Measurements from ENCODE around the gene NOSIP.
A peak's percentile ranks its signal among the peaks of the same experiment; 100 is the strongest.

NOSIP gene

DNA sequence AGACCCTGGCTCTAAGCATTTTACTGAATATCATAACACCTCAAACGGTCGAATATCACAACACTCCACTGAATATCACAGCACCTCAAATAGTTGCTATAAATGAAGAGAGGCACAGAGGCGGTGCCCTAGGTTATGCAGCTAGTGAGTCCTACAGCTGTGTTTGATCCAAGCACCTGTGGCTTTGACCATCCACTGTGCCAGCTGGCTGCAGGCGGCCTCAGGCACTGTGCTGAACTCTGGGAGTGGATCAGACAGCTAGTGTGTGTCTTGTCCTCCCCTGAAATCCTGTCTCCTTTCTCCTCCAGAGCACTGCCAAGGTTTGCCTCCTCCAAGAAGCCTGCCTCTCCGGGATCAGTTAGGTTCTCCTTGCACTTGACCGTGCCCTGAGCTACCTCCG lies 7.3 kb downstream of the NOSIP start:
- DNase-seq (ENCODE audit: low spot score) = no peak

DNA sequence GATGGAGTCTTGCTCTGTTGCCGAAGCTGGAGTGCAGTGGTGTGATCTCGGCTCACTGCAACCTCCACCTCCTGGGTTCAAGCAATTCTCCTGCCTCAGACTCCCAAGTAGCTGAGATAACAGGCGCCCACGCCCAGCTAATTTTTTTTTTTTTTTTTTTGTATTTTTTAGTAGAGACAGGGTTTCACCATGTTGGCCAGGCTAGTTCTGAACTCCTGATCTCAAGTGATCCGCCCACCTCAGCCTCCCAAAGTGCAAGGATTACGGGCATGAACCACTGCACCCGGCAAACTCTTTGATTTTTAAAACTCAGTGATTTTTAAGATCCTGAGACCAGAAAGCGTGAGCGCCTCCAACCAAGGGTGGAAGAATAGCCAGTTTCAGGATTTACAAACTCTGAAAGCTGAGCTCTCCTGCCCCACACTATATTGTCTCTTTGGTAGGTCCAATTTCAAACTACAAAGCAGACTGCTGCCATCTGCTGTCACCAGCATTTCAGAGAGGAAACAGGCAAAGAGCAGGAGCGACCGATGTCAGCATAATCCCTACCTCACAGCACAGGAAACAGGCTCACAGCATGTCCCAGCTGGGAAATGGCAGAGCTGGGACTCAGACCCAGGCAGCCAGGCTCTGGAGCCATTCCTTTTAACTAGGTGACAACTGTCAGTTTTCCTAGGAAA lies 9.2 kb downstream of the NOSIP start:
- DNase-seq (ENCODE audit: low spot score) = no peak

DNA sequence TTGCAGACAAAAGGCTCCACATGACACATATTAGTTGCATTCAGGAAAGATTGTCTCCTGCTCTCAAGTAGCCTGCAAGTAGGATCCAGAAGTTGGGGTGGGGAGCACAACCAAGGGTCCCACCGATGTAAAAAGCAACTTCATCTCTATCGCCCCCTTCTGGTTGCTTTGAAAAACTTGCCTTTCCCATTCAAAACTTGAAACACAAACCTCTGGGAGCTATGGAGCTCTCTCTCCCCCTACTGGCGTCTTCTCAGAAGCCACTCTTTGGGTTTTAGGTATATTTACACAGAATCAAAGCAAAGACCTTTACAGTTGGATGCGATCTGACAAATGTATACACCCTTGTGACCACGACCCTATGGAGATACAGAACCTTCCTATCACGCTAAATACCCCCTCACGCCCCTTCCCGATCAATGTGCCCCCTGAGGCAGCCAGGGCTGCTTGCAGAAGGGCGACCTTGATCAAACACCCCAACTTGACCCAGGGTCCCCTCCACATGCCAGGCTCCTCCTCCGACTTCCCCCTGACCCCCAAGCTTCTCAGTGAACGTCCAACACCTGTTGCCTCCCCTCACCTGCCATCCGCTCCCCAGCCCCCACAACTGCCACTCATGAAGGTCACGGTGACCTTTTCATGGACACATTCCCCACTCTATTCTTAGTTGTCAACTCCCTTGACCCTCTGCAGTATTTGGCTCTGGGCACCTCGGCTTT lies 10.1 kb downstream of the NOSIP start:
- DNase-seq (ENCODE audit: low spot score) = peak; percentile 83

DNA sequence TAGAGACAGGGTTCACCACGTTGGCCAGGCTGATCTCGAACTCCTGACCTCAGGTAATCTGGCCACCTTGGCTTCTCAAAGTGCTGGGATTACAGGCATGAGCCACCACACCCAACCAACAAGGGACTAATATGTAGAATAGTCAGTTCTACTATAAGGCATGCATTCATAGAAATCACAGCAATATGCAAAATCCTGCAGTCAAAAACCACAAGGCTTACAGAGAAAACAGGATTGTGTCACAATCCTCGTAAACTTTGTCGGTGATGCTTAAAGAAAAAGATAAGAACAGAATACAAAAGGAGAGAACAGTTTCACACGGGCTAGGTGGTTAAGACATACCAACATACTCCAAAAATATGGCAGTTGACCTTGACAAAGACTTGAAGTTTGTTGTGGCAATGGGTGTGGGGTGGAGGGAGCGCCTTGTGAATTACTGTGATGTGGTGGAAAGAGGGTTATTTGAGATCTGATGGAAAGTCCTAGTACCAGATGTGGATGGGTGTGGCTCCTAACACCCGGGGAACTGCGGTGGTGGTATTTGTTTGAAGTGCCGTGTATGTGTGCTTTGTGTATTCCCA lies 12.4 kb downstream of the NOSIP start:
- peak; percentile 52 for DNase-seq (ENCODE audit: low spot score)

DNA sequence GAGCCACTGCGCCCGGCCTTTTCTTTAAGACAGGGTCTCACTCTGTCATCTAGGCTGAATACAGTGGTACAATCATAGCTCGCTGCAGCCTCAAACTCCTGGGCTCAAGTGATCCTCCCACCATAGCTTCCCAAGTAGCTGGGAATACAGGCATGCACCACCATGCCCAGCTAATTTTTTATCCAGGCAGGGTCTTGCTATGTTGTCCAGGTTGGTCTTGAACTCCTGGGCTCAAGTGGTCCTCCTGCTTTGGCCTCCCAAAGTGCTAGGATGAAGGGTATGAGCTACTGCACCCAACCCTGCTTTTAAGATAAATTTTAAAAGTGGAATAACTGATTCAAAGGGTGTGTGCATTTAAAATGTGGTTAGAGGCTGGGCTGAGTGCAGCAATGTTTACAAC lies 14.1 kb downstream of the NOSIP start:
- no peak for DNase-seq (ENCODE audit: low spot score)

DNA sequence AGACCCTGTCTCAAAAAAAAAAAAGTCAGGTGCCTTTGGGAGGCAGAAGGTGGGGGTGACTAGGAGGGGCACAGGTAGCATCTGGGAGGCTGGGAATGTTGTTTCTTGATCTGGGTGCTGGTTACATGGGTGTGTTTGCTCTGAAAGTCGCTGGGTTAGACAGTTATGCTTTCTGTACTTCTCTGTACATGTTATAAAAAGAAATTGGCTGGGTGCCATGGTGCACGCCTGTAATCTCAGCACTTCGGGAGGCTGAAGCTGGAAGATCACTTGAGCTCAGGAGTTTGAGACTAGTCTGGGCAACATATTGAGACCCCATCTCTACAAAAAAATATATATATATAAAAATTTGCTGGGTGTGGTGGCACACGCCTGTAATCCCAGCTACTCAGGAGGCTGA lies 15.1 kb downstream of the NOSIP start:
- no peak for DNase-seq (ENCODE audit: low spot score)

DNA sequence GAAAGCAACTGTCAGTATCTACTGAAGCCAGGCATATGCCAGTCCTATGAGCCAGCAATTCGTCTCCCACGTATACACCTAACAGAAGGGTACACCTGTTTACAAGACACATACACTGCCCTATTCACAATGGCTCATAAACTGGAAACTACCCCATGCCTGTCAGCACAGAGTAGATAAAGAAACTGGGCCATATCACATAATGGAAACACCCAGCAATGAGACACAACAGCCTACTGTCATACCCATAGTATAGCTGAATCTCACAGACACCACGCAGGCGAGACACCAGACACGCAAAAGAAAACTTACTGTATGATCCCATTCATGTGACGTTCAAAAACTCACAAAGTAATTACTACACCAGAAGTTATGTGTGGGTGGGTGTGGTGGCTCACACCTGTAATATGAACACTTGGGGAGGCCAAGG lies 15.7 kb downstream of the NOSIP start:
- no peak for DNase-seq (ENCODE audit: low spot score)

DNA sequence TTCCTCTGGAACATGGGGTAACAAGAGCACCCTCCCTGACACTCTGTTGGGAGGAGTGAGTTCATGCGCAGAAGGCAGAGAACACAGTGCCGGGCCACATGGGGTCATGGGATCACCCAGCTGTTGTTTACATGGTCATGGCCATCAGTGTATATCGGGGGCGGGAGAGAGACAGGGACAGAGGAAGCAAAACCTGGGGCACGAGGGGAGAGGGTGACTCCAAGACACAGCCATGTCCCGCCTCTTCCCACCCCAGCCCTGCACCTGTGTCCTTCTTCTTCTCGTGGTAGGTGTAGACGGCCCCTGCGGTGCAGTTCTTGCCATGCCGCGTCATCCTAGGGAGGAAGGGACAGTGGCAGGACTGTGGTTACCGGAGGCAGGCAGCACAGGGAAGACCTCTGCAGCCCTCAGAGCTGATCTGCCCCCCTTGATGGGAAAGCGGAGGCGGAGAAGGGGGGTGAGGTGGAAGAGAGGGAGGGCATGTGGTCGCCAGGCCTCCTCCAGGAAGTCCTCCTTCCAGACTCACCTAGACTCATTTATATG lies 19.9 kb downstream of the NOSIP start:
- no peak for DNase-seq (ENCODE audit: low spot score)

DNA sequence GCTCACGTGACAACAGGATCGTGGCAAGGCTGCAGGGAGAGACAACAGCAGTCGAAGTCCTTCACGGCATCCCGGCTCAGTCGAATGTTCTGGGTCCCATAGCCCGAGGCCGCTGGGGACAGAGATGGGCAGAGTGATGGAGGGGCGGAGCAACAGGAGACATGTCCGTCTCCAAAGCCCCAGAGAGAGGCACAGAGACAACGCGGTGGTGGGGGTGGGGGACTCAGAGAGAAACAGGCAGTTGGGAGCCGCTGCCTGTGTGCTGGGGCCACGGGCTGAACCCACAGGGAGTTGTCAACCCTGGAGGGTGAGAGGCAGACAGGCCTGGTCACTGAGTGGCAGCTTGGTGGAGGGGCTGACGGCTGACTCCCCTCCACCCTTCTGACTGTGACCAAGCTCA lies 20.4 kb downstream of the NOSIP start:
- no peak for DNase-seq (ENCODE audit: low spot score)

DNA sequence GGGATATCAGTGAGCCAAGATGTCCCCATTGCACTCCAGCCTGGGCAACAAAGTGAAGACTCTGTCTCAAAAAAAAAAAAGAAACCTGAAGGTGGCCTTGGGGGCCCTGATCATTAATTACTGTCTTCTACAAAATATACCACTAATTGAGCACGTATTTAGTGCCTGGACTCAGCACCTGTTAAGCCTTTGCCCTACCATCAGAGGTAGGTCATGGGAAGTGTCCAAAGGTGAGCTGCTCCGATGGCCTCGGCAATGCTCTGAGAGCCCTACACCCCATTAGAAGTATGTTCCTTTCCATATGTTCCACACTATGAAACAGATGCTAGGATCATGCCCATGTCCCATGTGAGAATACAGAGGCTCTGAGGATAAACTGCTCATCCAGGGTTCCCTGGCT lies 20.9 kb downstream of the NOSIP start:
- no peak for DNase-seq (ENCODE audit: low spot score)

DNA sequence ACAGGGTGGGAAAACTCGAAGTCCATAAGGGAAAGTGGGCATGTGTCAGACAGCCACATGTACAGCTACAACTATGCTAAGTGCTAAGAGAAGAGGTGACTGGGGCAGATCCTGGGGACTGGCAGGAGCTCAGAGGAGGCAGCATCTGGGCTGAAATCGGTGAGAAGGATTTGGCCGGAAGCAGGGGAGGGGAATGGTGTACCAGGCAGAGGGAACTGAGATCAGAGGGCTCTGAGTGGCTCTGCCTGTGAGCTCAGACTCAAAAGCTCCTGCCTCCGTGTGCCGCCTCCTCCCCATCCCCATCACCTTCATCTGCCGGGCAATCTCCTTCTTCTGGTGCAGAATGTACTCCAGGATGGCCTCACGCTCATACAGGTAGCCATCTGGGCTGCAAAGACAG lies 21.8 kb downstream of the NOSIP start:
- DNase-seq (ENCODE audit: low spot score) = no peak

DNA sequence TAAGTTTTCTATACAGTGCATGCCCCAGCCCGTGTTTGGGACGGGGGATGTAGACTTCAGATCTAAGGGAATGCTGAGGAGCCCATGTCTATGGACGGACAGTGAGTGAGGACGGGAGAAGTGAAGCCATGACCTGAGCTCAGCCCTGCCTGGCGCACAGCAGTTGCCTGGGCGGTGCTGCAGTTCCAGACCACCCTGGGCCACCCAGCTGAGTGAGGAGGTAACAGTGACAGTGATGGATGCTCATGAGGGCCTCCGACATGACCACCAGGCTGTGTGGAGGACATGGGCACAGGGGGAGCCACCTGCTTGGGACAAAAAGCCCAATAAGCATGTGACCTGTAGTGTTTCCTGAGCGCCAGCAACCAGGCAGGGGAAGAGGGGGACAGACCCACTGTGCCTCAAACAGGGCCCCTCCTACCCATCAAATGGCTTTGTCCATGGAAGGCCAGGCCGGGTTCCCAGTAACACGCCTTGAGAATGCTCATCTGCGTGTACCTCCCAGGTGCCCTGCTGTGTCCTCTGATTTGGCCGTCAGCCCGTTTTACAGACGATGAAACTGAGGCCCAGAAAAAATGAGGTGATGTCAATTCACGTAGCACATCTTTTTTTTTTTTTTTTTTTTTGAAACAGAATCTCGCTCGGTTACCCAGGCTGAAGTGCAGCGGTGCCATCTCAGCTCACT lies 22.6 kb downstream of the NOSIP start:
- DNase-seq (ENCODE audit: low spot score) = no peak

DNA sequence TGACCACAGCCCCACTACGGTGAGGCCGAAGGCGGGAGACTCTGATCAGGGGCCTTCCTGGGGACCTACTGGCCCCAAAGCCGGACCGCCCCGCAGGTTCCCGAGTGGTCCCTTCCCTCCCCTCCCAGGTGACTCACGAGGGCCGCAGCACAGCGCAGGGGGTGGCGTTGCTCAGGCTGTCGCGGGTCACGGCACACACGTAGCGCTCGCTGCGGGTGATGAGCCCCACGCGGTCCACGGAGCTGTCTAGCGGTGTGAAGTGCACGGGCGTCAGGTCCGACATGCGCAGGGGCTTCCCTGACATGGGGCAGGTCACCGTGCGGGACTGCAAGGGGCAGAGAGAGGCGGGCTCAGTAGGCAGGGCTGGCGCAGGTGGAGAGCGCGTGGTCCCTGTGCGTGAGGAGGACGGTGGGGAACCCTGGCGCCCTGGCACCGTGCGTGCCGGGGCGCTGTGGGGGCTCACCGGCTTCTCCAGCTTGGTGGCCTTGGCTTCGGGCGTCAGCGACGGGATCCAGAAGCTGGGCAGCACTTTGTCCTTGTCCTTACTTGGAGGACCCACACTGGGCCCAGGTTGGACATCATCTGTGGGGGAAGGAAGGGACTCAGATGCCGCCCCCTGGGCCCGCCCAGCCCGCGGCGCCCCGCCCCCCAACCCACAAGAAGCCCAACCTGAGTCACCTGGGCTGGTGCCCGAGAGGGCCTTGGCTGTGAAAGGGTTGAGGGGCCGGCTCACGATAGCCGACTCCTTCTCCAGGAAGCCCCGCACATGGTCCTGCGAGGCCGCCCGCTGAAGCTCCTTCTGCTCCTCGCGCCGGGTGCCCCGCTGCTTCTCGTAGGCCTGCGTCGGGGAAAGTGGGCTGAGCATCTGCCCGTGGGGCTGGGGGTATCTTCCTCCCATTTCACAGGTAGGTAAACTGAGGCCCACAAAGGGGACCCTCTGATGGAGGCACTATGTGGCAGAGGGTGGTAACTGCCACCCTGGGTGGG lies 23.7 kb downstream of the NOSIP start:
- DNase-seq (ENCODE audit: low spot score) = no peak

DNA sequence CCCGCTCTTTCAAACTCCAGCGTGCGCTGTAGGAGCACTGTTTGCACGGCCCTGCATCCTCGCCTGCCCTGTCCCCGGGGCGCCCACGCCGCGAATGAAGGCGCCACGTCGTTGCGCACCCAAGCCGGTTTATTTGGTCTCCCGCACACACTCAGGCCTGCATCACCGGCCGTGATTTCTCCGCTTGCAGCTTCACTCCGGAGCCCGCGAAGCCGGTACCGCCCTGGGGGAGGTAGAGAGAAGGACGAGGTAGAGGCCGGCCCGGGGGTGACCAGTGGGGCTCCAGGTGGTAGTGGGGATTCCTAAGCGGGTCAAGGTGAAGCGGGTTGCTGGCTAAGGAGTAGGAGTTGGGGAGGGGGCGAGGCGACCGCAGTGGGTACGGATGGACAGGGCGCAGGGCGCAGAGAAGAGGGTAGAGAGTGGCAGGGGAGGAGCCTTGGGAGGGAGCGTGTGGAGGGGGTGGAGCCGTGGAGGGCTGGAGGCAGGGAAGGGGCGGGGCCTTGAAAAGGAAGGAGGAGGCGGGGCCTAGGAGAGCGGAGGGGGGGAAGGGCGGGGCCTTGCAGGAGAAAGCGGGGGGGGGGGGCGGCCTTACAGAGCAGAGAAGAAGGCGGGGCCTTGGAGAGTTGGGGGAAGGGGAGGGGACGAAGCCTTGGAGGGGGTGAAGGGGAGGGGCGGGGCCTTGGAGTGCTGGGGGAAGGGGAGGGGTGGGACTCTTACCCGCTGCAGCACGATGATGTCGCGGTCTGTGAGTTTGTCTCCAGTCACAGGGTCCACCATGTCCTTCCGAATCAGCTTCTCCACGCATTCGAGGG lies 24.6 kb downstream of the NOSIP start:
- DNase-seq (ENCODE audit: low spot score) = no peak

DNA sequence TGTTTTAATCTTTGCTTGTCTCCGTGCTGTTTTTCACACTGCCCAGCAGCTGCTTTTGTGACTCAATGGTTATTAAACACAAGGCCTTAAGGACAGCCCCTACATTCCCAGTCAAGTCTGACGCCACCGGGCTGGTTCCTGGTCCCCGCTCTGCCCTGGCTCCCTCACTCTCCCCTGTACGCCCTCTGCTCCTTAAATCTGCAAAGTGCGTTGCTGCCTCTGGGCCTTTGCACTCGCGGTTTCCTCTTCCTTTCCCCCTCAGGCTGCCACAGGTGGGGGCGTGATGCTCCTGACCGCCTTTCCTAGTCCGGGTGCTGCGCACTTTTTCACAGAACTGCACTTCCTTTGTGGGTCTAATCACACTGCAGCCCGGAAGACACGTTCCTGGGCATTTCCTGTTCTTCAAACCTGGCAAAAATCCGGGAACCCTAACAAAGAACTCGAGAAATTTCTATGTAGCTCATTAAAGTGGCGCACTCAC lies 25.6 kb downstream of the NOSIP start:
- DNase-seq (ENCODE audit: low spot score) = no peak

DNA sequence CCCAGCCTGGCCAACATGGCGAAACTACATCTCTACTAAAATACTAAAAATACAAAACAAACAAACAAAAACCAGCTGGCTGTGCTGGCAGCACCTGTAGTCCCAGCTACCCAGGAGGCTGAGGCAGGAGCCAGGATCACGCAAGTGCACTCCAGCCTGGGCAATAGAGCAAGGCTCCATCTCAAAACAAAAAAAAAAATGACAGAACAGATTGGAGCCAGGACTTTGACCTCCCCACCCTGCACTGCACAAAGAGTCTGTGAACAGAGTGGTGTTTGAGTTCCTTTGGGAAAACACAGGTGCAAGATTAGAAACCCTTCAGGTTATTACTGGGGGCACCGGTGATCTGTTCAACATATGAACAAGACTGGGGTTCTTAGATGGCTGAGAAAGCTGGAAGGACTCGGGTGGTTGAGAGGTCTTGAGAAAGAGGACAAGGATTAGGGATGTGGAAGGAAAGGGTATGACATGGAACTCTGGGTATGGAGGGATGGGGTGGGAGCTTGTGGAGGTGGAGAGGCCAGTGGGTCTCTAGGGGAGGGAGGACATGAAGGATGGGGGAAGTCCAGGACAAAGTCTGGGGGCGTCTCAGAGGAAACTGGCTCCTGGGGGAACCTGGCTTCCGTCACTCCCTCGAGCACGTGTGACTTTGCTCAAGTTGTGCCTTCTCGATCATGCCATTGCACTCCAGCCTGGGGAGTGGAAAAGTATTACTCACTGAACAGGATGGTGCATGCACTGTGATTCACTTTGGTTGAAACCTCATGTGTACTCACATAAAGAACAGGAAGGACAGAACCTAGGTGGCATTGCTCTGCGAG lies 26.7 kb downstream of the NOSIP start:
- no peak for DNase-seq (ENCODE audit: low spot score)

DNA sequence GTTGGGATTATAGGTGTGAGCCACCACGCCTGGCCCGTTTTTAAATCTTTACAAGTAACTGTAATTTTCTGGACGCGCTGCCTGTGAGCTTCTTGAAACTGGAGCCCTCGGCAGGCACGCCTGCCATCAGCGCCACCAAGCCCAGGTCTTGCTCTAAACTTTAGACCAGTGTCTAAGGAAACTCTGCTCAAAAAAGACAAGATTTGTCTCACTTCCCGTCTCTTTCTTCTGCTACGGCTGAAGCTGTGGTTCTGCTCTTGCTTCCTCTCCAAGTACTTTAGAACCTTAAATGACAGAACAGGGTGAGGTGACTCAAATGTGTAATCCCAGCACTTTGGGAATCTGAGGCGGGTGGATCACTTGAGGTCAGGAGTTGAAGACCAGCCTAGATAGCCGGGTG lies 27.6 kb downstream of the NOSIP start:
- no peak for DNase-seq (ENCODE audit: low spot score)

DNA sequence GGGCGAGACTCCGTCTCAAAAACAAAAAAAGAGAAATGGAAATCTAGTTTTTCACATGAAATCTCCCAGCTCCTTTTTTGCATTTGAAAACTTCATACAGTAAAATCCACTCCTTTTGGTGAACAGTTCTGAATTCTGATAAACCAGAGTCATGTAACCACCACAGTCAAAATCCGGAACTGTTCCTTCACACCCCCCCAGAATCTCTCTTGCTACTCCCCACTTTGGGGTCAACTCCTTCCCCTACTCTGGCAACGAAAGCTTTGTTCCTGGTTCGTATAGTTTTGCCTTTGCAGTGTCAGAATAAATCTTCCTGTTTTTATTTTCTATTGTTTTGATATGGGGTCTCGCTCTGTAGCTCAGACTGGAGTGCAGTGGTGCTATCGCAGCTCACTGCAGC lies 28.8 kb downstream of the NOSIP start:
- no peak for DNase-seq (ENCODE audit: low spot score)

DNA sequence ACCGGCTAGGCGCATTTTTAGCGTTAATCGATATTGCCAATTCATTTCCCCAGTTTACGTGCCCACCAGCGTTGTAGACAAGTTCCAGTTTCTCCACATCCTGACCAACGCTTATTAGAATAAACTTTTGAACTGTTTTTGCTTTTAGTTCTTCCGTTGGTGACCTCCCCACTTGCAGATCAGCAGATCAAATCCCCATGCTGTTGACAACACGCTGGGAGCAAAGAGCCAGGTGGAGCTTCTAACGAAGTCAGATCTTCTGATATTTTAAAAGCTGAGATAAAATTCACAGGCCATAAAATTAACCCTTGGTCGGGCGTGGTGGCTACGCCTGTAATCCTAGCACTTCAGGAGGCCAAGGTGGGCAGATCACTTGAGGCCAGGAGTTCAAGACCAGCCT lies 31.3 kb downstream of the NOSIP start:
- no peak for DNase-seq (ENCODE audit: low spot score)

All from LoVo (cell line).